C4-2B (cell line): ENCODE results near the gene TRIM41.

ENCODE experiments used
- ZFX ChIP-seq: fragments of 450-650 bp; IDR thresholded peaks from 2 replicates; pipeline ENCODE4 v1.6.1; 2017
- TF ChIP-seq, protein P1 (sequence below): fragments of 450-650 bp; conservative IDR thresholded peaks from 2 replicates; pipeline ENCODE4 v1.5.1; 2017; ENCODE audit warnings: mild to moderate bottlenecking

DNA sequence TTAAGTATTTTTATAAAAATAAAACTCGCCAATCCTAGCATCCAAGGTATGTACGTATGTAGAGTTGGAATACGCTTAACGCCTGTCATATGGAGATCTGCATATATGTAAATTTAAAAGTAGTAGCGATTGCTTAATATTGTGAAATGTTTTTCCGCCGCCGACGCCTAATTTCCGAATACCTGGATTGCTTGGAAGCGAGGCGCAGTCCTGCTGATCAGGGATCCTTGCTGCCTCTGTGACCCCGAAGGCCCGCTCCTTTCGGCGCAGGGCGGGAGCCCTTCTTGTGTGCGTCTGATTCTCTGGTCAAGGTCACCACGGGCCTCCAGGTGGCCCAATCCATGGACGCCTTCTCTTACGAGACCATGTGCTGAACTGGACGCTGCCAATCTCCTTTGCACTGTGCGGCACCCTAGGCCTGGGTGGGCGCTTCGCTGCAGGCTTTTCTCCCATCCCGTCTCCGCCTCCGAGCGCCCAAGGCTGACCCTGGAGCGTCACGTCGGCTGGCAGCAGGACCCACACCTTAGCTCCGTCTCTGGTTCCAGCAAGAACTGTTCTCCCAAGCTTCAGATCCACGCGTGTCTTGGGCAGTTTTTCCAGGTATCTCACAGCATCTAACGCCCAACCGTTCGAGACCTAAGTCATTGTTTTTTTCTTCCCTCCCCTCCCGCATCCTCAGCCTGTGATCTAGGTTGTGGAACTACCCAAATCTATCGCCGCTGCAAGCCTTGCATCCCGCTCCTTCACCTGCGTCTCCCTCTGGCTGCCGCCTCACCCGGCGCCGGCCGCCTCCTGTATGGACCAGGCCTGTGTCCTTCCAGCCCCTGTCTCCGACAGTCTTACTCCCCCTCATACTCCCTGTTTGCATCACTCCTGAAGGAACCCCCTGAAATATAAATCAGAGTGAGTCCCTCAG, 3.6 kb upstream of the TRIM41 start:
- TF ChIP-seq, protein P1, sequence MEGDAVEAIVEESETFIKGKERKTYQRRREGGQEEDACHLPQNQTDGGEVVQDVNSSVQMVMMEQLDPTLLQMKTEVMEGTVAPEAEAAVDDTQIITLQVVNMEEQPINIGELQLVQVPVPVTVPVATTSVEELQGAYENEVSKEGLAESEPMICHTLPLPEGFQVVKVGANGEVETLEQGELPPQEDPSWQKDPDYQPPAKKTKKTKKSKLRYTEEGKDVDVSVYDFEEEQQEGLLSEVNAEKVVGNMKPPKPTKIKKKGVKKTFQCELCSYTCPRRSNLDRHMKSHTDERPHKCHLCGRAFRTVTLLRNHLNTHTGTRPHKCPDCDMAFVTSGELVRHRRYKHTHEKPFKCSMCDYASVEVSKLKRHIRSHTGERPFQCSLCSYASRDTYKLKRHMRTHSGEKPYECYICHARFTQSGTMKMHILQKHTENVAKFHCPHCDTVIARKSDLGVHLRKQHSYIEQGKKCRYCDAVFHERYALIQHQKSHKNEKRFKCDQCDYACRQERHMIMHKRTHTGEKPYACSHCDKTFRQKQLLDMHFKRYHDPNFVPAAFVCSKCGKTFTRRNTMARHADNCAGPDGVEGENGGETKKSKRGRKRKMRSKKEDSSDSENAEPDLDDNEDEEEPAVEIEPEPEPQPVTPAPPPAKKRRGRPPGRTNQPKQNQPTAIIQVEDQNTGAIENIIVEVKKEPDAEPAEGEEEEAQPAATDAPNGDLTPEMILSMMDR: no peak
- no peak for TF ChIP-seq ZFX
